Fibroblast of lung (primary cell): ENCODE measurements around the gene GTPBP3.

Experiments used
- EZH2 ChIP-seq: IDR thresholded peaks from 2 replicates; pipeline ENCODE4 v1.5.1; 2012; ENCODE audit warnings: low read length, control low read depth, mild to moderate bottlenecking; ENCODE audit errors: missing control alignments
- TF ChIP-seq, protein P1 (sequence below), 2 donors: IDR thresholded peaks in 1 of 2; conservative IDR thresholded peaks in 1 of 2; 1 replicate in 1 of 2; 2 replicates in 1 of 2; pipeline ENCODE4 v1.5.1; 2011 to 2012; ENCODE audit warnings: low read length in 2 of 2, control low read depth in 1 of 2, inconsistent platforms in 1 of 2, low read depth in 1 of 2, mild to moderate bottlenecking in 1 of 2

DNA sequence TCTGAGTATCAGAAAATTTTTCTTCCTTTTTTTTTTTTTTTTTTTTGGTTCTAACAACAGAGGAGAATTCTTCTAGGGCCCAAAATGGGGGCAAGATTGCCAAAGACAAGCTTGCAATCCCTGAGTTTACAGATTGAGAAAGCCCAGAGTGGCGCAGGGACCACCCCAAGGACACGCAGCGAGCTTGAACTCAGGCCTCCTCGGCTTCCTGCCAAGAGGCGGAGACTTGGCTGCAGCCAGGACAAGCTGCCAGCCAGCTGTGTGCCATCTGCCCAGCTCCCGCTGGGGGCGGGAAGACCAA lies 32.2 kb upstream of the GTPBP3 start:
- TF ChIP-seq, protein P1, sequence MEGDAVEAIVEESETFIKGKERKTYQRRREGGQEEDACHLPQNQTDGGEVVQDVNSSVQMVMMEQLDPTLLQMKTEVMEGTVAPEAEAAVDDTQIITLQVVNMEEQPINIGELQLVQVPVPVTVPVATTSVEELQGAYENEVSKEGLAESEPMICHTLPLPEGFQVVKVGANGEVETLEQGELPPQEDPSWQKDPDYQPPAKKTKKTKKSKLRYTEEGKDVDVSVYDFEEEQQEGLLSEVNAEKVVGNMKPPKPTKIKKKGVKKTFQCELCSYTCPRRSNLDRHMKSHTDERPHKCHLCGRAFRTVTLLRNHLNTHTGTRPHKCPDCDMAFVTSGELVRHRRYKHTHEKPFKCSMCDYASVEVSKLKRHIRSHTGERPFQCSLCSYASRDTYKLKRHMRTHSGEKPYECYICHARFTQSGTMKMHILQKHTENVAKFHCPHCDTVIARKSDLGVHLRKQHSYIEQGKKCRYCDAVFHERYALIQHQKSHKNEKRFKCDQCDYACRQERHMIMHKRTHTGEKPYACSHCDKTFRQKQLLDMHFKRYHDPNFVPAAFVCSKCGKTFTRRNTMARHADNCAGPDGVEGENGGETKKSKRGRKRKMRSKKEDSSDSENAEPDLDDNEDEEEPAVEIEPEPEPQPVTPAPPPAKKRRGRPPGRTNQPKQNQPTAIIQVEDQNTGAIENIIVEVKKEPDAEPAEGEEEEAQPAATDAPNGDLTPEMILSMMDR (conservative IDR thresholded peaks at IDR 0.05 in 1 of 2, IDR thresholded peaks at IDR 0.05 in 1 of 2; ENCODE audit: low read depth in 1 of 2, low read length in 2 of 2): no peak
- TF ChIP-seq EZH2: no peak
